ENCODE measurements around the gene PITPNB.

Gene PITPNB

DNA sequence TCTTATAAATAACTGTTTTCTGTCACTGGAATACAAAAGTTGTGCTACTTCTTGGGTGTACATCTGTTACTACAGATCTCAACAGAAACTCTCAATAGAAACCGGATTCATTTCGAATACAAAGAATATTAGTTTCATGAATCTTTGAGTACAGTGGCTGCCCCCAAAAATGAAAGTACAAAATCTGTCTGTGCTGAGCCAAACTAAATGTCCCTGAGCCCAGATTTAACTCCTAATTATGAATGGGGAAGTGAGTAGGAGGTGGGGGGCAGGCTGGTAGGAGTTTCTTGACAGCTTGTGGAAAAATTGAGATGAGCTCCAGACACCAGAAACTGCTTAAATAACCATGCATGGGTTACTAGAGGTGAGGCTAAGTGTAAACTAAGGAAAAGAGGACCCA is 41.6 kb downstream of the PITPNB start:
- no peak for DNase-seq

DNA sequence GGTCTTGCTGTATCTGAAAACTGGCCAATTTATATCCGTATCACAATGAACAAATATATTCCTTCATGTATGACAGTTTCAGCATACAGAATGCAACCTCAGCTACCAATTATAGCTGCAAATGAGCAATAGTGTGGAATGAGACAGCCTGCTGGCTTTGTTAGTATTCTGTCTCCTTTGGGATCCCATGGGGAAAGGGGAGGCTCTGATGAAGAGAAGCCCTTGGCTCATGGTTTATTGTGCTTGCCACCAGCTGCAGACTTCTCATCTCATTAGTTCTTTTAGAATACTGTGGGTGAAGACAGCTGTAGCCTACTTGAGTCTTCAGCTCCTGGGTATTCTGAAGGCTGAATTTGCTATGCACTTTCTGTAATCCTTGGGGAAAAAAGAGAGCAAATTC is 42.4 kb downstream of the PITPNB start:
- peak; percentile 5 for DNase-seq

DNA sequence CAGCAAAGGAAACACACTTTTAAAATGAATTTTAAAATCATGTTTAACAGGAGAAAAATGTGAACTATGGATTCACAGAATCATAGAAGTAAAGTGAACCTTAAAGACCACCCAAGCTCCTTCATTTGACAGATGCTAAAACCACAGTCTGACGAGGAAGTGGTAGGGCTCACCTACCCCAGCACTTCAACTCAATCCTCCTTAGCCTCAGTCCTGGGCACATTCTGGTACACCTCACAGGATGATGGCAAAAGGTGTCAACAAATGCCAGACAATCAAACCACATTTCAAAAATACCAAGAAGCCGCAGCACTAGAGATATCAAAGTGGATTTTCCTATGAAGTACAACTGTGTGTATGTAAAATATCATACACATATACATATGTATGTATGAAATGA is 43.1 kb downstream of the PITPNB start:
- DNase-seq = no peak

DNA sequence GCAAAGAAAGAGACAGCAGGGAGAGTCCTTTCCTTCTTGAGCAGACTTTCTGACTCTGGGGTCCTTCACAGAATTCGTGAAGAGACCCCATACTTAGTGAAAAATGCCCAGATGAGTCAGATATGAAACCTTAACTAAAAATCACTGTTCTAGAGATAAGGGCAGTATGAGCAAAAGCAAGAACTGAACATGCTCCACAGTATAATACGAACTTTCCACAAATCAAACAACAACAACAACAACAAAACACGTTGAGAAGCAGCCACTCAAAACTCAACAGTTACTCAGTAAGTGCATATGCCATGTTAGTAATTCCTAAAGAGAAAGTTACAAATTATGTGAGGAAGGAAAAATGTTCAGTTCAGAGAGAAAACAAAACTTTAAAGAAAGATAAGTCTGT is 44.3 kb downstream of the PITPNB start:
- no peak for DNase-seq

DNA sequence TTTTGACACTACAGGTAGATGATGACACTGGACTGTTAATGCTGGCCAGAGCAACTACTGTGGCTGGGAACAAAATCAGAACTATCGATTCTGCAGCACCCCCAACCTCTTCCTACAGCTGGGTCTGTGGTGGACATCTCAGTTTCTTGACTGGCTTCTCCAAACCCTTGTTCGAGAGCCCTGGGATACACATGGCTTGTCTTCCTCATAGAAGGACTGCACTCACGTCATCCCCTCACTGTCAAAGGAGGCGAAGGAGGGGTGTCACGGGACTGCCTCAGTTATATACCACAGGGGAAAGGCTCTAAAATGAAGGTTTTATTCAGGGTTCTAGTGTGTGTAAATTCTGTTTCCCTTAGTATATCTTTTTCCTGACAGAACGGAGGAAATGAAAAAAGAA is 44.9 kb downstream of the PITPNB start:
- DNase-seq = no peak

DNA sequence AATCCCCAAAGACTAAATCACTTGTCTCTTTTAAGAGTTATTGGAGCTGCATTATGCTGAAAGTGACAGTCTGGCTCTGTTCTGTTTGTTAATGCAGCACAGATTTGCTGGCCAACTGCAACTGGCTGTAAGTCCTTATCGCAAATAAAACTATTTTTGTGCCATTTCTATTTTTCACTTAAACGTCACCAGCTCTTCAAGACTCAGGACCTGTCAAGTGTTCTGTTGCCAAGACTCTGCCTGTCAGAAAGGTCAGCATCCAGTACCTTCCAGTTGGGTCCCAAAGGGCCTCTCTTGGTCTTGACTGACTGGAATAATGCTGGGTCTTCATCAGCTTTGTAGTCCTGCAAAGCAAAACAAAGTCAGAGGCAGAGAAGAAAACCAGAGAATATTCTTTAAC is 45.6 kb downstream of the PITPNB start:
- DNase-seq = no peak

DNA sequence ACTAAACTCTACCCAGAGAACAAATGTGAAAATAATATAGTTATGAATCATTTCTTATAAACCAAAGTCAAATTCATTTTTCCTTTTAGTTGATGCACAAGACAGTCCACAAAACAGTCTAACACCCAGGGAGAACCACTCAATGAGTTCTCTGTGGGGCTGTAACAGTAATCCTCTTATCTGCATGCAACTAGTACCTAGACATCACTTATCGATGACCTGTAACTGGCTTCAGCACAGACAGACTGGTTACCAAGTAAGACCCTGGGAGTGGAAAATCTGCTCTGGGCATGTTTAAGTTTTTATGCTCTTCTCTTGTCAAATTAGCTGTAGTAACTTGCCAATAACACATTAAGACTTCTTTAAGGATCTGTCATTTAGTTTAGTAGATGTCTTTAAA is 46.6 kb downstream of the PITPNB start:
- no peak for DNase-seq

DNA sequence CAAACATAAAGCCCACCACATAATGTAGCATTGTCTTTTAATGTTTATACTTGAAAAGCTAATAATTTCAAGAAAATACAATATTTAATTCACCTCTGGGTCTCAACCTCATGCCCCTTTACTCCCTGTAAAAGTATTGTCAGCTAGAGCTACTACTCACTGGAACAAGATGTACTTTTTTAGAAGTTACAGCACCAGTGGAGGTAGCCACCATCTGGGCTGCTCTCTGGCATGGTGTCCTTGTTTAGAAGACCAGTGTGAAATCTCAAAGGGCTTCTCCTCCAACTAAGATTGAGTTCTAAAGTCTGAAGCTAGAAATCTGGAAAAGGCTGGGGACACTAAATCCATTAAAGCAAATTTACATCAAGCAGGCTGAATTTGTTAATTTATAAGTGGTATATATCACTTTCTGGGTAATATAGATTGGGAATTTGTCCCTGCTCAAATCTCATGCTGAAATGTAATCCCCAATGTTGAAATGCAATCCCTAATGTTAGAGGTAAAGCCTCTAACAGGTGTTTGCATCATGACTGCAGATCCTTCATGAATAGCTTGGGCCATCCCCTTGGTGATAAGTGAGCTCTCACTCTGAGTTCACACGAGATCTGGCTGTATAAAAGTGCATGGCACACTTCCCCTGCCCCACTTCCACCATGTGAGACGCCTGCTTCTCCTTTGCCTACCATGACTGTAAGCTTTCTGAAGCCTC is 47.6 kb downstream of the PITPNB start:
- DNase-seq = no peak

DNA sequence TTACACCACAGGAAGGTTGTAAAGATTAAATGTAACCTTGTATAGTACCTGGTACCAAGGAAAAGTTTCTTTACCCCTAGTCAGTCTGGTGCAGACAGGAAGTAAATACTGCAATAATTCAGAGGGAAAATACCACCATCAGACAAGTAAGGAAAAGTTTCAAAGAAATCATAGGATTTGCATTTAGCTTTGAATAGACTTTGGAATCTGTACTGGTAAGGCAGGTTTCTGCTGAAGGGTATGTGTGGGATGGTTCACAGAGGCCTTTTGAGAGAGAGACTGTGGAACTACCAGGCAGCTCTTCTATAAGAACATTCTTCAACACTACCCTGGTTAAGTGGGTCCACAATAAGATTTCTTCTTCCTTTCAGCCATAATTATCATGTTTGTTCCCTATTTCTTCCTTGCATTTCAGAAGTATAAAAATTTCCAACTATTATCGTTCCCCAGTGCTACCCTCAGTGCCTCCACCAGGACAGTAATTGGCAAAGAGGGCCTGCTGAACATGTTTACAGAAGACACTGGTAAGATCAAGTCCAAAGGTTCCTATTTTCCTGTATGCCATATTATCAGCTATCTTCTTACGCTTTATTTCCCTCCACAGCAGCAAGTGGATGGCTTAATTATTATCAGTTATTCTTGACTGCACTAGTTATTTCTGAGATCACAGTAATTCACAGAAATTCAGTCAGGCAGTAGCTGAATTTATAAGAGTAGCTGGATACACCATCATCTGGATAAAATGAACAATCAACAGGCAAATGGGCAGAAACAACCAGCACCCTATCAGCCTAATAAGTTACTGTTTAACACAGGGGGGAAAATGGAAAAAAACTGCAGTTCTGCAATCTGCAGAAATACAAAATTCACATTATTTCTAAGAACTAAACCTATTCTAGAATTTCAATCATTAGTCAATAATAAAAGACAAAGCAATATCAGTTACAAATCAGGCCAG is 48.5 kb downstream of the PITPNB start:
- no peak for DNase-seq

DNA sequence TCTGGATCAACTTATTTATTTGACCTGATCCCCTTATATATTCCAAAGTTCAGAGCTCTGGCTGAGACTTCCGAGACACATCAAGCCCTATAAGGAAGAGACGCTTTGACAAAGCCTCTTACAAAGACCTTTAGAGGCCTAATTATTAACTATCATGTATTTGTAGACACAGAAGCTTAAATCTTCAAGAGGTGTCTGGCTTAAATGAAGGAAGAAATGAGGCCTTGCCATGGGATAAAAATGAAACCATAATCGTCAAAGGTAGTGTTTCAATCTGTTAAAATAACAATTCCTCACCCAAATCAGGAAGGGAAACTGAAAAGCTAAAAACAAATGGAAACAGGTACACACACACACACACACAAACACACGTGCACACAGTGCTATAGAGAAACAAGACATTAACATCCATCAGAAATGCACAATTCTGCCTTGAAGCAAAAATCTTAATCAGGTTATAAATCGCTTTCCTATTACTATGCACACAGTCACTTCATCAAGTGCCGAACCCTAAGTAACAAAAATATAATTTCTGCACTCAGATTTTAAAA is 50.2 kb downstream of the PITPNB start:
- no peak for DNase-seq

DNA sequence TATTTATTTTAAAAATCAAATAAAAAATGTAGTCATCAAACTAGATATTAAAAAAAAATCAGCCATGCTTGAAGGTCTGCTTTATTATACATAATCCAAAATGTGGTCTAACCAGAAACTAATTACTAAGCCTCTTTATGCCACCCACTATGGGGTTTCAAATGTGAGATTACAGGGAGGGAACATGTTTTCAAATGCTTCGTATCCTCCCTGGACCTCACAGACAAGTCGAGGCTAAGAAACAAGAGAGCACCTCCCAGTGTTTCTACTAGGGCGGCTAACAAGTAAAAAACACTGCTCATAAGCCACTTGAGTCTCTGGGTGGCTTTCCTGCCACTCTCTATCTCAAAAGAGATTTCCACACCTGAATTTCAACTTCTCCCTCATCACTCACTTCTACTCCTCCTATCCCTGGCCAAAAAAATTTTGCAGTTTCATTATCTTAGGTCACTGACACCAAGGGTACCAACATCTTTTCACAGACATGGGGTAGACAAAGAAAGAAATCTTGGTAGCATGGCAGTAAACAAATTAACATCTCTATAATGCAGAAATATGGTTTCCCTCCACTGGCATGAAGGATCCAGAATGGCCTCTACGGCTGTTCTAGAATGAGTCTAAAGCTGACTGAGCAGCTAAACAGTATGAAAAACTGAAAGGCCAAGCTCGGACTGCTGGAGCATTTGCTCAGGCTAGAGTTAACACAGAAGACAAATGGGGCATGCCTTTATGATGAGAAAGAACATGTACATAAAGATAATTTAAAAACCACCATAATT is 50.9 kb downstream of the PITPNB start:
- DNase-seq = no peak

DNA sequence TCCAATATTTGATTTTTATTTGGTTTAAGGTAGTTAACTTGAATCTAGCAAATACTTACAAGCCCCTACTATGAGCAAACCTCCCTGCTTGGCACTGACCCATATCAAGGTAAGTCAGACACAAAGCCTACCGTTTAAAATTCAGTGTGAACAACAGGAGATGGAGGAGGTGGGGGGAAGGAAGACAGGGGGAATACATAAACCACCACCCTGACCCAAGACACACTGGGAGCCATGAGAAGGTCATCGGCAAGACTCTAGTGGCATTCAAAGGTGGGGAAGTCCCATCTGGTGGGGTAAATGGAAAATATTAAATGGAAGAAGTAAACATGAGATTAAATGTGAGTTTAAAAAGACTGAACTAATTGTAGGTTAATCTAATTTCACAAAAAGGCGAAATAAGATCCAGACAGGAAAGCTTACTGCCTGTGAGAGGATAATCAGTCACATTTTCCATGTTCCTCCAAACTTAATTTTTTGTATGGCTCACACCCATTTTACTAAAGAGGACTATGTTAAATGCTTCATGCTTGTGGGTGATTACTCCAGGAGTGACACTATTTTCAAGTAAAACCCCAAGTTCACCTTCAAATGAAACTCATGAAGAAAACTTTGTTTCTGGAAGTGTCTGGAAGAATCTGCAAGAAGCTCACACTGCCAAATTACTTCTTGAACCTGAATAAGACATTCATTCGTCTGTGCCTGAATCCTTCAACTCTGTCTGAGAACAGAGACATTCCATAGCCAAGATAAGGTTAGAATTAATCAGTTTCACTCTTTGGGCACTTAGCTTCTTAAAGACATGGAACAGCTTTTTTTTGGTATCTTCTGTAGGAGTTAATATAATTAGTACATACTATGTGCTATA is 51.7 kb downstream of the PITPNB start:
- no peak for DNase-seq

DNA sequence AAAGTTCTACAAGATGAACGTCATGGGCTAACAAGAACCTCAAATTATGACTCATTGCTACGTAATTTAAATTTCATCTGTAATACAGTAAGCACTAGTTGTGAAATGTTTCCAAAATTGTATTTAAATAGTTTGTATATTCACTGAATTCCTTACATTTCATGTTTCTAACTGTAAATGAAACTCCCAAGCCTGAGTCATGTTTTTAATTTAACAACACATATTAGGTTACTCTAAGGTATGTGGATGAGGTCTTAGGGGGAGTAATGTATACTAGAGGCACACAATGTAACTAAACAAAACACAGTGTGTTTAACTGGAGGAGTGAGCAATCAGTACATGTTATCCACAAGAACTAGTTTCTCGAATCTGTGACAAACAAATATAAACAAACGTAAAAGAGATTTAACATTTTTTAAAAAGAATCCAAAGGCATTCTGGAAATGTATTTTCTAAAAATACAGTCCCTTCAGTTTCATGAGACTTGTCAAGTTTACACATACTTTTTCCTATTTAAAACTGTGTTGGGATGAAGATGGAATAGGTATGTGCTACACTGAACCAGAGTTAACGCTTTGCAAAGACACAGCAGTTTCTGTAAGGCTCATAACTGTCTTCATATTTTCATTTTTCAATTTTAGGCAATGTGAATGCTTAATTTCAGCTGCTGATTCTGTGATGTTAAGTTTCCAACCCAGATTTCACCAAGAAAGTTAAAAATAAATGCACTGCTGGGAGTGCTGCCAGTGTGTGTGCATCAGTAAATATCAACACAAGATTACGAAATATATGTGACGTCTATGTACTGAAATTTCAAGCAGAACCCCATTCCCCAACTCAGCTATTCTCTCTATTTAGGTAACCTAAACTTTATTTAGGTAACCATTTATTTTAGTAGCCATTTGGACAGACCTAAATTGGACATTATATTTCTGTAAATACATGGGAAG is 52.6 kb downstream of the PITPNB start:
- DNase-seq = no peak

DNA sequence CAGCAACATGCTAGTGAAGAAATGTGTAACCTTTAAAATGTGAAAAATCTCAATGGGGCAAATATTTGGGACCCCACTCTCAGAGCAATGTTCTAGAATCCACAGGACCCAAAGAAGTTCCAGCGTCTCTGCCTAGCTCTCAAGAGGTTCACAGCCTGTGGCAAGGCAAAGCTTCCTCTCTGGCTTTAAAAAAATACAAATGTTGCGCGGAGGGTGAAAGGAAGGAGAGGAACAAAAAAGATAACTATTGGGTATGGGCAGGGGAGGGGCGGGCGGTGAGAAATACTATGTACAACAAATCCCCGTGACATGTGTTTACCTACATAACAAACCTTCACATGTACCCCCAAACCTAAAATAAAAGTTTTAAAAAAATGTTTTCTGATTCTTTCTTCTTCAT is 53.6 kb downstream of the PITPNB start:
- DNase-seq = no peak

DNA sequence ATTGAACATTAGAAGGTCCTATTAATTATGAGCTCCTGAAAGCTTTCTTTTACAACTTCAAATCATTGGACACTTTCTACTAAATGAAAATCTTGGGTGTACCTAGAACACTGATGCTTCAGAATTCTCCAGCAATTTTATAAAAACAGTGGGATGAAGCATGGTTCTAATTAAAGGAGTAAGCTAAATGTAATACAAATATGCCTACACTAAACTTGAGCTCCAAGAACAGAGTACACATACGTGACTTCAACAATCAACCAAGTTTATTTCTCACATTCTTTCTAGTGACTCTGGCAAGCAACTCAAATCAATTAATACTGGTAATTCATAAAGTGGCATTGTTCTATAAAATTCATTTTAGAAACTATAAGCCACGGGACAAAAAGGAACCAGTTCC is 55.5 kb downstream of the PITPNB start:
- DNase-seq = no peak

DNA sequence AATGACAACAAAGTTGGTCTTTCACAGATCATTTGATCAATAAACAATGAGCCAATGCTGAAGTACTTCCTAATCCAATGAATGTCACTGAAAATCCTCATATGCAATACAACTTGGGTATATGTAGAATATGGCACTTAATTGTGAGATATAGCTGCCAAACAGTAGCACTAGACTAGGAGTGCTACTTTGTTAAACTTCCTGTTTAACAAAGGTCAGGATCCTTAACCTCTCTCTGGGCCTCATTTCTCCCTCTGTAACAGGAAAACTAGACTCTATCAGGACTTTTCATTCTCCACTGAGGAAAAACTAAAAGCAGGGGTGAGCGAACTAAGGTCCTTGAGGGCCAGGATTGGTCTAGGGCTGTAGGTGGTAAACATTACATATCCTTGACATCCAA is 56.1 kb downstream of the PITPNB start:
- no peak for DNase-seq

DNA sequence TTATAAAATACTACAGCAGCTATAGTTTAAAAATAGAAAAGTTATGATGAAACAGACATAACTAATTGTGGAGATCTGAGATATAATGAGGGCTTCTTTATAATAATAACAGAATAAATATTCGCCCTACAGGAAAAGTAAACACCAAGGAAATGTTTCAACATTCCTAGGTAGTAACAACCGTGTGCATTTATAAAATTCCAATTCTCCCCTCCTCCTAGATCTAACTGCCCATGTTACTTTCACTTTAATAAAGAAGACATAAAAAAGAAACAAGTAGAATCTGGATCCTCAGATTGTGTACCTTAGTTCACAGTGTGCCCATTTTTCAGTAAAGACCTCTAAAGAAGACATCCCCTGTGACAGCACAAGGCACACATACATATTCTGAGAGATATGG is 59.7 kb downstream of the PITPNB start:
- DNase-seq = no peak

DNA sequence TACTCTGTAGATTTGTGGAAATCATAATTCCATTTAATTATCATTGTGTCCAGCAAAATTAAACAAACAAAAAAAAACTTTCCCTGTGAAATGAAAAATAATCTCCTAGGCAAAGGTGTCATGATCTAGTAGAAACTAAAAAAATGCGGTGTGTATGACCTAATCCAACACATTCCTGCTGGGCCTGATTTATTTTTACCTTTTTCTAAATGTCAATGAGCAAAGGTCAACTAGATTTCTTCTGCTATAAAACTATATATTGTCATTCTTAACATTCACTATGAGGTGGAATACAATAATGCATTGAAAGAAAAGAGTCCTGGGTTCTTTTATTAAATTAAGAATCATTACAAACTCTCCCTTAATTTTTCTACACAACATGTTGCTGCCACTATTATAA is 60.4 kb downstream of the PITPNB start:
- DNase-seq = no peak

DNA sequence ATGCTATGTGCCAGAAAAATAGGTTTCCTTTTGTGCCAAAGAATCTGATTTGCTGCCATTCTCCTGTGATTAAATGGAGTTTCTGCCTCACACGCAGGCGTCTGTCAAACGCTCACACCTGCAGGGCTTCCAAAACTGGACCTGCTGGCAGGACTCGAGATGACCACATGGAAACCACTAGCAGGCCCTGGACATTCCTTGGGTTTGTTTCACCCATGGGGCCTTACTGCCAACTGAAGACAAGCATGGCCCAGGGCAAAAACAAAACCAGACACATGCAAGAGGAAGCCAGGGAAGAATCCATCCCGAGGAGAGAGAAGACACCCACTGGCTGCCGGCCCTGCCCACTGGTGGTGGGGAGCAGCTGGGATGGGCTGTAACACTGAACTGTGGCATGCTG is 61.6 kb downstream of the PITPNB start:
- no peak for DNase-seq

DNA sequence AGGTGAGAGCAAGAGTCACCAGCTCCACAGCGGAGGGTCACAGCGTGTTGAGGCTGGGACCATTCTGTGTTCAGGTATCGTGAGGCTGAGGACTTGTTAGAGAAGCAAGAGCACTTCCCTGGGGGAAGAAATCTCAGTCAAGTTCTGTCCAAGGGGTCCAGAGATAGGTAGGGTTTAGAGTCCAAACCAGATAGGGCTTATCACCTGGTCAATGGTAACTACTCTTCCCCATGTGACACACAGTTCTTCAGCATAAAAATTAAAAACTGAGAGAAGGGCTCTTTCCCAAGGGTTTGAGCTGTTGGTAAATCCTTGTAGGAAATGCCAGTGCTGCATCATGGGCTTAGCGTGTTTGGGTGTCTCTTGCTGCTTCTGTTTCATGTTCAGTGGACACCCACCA is 62.7 kb downstream of the PITPNB start:
- no peak for DNase-seq

DNA sequence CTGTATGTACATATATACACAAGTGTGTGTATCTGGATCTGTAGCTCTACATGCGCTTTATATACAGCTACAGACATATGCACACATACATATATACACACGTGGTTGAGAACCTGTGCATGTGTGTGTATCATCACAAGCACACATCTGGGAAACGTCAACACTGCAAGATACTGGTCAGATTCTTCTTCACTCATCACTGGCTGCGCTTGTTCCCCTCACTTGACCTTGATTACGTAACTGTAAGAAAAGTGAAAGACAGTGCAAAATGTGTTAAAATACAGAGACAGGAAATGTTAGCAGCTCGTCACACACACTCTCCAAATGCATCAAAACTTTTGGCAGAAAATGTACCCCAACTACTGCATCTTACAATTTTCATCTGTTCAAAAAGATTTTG is 65.6 kb downstream of the PITPNB start:
- no peak for DNase-seq

All from NCI-H526 treated with DMSO at 0.1 percent for 48 hours (cell line).